Hepatic stellate cell (primary cell): ENCODE measurements around the gene SERPINA5.
"Not testable (repeated sequence)": the region's sequence is repeated elsewhere in the genome, so short reads cannot be mapped to it uniquely, and the experiment has no call there.

ENCODE experiments used
- DNase-seq: peaks from one replicate; pipeline ENCODE4 v3.0.0; 2011; ENCODE audit warnings: low spot score

SERPINA5 gene

DNA sequence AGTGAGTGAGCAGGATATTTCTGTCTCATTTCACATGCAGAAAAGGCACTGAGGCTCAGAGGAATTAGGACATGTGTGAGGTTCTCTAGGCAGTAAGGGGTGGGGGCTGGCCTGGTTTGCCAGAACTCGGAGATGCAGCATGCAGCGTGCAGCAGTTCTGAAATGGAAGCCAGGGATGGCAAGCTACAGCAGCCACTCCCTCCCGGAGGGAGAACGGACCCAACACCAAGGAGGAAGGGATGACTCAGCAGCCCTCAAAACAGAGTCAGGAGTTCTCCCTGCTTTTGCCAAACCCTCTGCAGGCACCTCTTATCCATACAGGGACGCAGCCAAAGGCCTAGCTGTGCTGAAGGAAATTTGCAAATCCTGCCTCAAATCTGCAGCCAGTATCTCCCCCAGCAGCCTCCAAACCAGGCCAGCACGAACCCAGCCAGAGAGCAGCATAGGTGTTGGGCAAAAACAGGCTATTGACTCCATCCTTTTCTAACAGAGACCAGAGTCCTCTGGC, 20.7 kb downstream of the SERPINA5 start:
- DNase-seq = peak; percentile 80

DNA sequence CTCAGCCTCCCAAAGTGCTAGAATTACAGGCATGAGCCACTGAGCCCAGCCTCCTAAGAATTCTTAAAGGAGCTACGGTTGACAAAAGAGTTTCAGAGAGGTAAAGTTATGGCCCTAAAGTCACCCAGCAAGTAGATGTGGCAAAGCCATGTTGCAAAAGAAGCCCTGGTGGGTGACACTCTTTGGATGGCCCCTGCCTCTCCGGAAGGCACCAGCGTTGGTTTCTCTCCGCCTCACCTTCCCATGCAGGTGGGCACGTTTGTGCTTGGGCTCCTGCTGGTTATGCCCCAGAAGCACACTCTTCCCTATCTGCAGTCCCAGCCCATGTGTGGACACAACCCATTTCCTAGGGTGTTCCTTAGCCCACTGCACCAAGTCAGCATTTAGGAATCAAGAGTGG, 21.5 kb downstream of the SERPINA5 start:
- no peak for DNase-seq

DNA sequence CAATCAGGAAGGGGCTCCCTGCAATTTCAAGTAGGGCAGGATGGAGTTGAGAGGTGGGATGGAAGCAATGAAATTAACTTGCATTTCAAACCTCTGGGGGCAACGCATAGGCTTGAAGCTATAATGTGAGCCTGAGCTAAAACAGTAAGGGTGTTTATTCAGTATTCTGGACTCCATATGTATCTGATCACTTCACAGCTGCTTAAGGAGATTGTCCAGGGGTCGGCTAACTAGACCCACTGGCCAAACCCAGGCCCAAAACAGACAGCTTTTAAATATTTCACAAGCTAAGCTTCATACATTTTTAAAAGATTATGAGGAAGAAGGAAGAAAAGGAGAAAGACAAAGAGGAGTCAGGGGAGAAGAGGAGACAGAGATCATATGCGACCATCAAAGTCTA, 24.1 kb downstream of the SERPINA5 start:
- DNase-seq = no peak

DNA sequence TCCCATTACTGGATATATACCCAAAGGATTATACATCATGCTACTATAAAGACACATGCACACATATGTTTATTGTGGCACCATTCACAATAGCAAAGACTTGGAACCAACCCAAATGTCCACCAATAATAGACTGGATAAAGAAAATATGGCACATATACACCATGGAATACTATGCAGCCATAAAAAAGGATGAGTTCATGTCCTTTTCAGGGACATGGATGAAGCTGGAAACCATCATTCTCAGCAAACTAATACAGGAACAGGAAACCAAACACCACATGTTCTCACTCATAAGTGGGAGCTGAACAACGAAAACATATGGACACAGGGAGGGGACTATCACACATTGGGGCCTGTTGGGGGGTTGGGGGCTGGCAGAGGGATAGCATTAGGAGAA, 27.7 kb downstream of the SERPINA5 start:
- not testable (repeated sequence) for DNase-seq

DNA sequence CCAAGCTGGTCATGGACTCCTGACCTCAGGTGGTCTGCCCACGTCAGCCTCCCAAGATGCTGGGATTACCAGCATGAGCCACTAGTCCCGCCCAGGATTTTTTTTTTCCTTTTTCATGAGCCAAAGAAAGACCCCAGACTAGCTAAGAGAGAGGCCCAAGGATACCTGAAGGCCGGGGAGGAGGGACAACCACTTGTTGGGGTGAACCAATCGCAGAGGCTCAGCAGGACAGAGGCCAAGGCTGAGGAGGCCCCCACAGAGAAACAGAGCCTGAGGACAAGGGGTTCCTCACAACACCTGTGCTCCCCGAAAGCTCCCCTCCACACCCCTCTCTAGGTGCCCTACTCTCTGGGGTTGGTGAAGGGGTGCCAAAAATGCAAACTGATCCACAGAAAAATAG, 30.0 kb downstream of the SERPINA5 start:
- no peak for DNase-seq

DNA sequence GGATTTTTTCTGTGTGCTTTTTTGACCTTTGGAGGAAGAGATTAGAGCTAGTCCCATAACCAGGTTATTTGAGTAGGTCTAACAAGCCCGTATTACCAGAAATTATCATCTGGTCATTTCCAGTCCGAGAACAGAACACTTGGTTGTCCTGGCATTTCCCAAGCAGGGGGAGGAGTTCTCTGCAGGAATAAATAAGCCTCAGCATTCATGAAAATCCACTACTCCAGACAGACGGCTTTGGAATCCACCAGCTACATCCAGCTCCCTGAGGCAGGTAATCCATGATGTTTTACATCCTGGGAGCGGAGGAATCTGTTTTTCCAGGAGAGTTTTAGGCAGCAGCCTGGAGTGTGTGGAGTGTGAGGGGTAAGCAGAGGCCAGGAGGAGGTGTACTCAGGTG, 30.9 kb downstream of the SERPINA5 start, which contains the start of gene SERPINA3:
Gene SERPINA3, plus strand, starts transcription at position 218 of the 400 bp plus-strand sequence. CDS start 2,051 bp downstream, outside the sequence.
- DNase-seq = no peak

DNA sequence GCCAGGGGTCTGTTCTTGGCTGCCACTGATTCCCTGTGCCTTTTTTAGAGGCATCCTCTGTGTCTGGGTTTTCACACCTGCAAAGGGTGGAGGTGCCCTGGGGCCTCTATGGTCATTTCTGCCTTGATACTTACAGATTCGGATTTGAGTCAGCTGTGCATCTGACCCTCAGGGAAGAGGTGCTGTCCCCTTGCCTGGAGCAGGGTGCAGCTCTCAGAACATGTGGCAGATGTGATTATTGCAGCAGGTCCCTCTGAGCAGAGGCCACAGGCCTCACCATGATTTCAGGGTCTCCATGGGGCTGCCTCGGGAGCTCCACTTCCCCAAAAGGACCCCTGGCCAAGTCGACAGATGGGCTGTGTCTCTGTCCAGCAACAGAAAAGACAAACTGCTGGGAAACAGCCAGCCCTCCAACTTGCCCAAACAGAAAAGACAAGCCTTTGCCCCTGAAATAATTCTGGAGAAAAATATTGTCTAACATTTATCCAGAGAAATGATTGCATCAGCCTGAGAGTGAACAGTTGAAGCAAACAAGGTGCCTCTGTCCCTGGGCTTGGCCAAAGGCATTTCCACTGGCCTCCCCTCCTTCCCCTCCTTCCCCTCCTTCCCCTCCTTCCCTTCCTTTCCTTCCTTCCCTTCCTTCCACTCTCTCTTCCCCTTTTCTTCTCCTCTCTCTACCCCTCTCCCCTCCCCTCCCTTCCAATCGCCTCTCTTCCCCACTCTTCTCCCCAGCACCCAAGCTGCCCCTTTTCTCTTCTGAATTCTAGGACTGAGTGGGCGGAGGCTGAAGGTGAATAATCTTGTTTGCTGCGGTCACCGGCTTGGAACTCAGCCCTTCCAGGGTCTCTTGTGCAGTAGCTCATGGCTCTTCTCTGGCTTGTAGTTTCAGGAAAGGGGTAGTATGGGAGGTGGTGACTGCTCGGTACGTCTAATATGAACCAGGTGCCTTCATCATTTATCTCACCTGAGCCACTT, 31.6 kb downstream of the SERPINA5 start:
- no peak for DNase-seq

DNA sequence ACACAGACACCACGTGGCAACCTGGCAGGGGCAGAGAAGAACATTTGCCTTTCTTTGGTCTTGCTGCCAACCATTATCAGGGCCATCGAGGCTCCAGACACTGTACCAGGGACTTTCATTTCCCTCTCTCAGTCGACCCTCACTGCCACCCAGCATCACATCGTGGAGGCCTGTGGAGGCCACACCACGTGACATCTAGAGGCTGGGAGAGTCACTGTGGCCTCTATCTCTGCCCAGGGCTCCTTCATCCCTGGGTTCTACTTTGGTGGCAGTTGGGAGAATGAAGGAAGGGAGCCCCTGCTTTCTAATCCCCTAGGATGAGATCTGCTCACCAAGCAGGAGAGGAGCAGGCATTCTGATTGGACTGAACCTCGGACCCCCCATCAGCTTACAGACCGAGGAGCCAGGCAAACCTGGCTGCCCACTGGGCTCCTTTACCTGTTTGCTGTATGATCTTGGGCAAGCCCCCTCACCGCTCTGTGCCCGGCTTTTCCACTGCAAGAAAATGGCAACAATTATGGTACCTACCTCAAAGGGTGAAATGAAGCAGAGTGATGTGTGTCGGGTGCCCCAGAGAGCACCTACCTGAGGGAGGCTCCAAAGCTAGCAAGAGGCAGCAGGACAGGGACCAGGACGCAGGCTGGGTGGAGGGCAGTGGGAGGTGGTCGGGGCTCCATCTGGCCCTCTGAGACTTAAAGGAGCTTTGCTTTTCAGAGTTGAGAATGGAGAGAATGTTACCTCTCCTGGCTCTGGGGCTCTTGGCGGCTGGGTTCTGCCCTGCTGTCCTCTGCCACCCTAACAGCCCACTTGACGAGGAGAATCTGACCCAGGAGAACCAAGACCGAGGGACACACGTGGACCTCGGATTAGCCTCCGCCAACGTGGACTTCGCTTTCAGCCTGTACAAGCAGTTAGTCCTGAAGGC, 32.8 kb downstream of the SERPINA5 start:
- no peak for DNase-seq

DNA sequence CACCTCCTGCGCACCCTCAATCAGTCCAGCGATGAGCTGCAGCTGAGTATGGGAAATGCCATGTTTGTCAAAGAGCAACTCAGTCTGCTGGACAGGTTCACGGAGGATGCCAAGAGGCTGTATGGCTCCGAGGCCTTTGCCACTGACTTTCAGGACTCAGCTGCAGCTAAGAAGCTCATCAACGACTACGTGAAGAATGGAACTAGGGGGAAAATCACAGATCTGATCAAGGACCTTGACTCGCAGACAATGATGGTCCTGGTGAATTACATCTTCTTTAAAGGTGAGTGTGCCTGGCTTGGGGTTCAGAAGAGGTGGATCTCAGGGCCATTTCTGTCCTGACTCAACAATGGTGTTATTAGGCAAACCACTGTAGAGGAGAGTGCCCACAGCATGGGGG, 33.6 kb downstream of the SERPINA5 start:
- no peak for DNase-seq

DNA sequence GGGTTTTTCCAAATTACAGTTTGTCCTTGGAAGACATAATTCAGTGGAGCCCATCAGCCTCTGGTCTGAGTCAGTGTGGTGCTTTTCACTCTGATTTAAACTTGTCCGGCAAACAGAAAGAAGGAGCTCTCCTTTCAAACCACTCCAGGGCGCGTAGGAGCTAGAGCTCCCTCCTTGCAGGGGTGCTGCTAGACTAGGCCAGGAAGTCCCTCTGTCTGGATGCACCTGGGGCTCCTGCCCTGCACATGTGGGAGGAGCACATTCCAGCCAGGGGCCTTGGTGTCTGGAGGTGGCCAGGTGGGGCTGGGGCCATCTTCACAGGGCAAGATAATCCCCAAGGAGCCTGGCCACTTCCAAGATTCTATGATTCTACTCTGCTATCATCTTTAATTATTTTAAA, 34.0 kb downstream of the SERPINA5 start:
- DNase-seq = no peak

DNA sequence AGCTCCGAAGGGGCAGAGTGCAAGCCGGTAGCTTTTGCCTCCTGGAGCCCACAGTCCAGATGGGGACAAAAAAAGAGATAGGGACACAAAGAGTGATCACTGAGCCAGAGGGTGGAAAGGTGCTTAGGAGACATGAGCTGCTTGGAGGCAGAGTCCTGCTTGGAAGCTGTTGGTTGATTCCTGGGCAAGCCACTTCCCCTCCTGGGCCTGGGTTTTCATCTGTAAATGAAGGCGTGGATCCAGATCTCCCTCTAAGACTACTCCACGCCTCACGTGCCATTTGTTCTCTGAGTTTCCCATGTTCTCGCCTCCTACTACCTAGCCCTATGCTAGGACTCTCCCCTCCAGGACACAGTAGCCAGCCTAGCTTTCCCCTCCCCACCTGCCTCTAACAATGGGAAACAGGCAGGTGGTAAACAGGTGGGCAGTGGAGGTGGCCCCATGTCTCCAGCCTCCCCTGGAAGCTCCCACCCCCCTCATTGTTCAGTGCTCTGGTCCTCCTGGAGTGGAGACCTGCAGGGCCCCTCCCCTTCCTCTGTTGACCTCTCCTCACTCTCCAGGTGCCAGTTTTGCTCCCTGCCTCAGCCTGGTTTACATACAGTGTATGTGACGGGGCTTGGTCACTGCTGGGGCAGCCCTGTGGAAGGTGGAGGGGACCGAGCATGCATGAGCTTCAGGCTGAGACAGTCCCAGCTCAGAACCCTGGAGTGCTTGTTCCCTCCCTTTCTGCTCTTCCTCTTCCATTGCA, 34.8 kb downstream of the SERPINA5 start:
- DNase-seq = no peak

DNA sequence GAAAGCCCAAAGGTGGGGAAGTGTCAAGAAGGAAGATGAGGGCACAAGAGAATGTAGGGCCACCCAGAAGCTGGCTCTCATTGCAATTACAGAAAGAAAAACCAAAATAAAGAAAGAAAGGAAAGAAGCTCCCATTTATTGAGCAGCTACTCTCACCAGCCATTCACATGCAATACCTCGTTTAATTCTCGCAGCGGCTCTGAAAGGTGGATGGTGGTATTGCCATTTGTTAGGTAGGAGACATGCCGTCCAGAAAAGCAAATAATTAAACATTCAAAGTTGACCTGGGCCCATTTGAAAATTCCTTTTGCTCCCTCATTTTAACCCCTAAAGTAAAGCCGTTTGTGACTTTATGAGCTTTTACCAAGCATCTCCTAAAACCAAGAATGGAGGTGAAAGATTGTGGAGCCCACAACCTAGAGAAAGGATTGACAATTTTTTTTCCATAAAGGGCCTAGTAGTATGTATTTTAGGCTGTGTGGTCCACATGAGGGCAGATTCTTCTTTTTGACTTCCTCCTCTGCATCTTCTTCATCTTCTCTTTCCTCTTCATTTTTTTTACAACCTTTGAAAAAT, 36.2 kb downstream of the SERPINA5 start:
- DNase-seq = no peak

DNA sequence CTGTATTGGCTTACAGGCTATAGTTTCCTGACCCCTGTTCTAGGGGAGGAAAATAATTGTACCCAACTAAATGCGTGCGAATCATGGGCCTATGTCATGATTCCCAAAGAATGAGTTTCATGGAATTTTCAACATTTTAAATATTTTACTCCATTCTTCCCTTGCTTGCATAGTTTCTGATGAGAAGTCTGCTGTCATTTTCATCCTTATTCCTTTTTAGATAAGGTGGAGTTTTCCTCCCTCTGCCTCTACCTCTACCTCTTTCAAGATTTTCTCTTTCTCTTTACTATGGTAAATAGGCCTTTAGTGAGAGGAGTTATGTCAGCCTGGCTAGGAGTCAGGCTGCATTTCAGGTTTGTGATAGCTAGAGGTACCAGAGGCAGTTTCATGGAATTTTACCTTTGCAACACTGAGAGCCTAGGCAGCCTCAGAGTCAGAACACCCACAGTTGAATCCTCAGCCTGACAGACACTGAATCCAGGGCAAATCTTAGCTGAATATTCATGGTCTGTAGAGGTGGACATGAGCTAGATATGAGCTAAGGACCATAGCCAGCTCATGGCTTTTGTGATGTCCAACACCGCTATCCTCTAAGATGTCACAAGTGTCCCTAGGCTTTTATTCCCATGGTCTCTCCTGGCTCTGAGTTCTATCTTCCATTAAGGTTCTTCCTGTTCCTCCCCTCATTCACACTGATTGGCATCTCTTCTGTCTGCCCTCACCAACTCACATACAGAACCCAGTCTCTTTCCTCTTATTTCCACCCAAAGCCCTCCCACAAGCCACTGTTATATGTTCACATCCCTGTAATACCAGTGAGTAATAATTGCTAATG, 37.0 kb downstream of the SERPINA5 start:
- DNase-seq = no peak

DNA sequence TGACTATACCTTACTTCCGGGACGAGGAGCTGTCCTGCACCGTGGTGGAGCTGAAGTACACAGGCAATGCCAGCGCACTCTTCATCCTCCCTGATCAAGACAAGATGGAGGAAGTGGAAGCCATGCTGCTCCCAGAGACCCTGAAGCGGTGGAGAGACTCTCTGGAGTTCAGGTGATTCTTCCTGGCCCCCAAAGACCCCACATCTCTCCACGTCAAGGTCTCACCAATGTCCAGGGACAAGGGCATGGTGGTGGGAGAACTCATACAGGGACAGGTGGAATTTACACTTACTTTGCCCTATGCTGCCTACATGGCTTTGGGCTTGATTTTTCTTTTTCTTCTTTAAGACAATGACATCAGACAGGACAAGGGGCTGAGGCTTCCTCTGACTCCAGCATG, 38.1 kb downstream of the SERPINA5 start:
- DNase-seq = no peak

DNA sequence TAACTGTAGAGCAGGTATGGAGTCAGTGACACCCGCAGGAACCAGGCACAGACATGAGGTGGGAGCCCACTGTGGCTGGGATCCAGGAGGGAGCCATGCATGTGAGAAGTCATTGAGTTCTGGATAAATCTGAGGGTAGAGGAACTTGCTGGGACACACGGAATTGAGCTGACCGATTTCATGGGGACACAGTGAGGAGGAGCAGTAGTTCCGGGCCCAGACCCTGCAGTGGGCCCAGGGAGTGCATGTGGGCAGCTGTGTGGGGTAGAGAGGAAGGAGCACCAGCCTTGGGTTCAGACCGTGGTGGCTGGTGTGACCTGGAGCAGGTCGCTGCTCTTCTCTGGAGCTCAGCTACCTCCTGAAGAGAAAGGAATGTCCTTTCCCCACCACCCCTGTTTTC, 39.4 kb downstream of the SERPINA5 start:
- DNase-seq = no peak

DNA sequence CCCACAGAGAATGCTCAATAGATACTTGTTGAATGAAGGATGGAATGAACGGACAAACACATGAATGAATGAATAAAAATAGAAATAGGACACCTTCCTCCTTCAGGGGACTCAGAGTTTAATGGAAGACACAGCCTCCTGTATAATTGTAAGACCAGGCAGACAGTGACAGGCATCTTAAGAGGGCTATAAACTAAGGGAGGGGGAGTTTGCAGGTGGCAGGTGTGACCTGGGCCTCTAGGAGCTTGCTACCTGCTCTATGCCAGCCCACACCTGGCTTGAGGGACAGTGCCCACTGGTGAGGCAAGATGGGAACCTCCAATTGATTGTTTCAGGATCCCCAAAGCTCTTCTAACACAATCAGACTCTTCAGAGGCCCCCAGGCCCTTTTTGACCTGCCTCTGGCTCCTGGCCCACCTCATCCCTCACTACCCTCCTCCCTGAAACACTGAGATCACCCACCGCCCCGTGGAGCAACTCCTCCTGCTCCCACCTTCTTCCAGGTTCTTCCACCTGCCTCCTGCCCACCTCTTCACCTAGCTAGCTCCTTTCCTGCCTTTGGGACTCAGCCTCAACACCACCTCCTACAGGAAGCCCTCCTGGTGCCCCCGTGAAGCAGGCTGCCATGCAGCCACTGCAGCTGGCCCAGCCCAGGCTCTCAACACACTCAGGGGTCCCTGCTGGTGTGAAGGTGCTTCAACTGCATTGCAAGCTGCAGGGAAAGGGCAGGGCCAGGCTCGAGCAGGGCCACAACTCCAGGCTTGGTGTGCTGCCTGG, 40.3 kb downstream of the SERPINA5 start:
- no peak for DNase-seq

DNA sequence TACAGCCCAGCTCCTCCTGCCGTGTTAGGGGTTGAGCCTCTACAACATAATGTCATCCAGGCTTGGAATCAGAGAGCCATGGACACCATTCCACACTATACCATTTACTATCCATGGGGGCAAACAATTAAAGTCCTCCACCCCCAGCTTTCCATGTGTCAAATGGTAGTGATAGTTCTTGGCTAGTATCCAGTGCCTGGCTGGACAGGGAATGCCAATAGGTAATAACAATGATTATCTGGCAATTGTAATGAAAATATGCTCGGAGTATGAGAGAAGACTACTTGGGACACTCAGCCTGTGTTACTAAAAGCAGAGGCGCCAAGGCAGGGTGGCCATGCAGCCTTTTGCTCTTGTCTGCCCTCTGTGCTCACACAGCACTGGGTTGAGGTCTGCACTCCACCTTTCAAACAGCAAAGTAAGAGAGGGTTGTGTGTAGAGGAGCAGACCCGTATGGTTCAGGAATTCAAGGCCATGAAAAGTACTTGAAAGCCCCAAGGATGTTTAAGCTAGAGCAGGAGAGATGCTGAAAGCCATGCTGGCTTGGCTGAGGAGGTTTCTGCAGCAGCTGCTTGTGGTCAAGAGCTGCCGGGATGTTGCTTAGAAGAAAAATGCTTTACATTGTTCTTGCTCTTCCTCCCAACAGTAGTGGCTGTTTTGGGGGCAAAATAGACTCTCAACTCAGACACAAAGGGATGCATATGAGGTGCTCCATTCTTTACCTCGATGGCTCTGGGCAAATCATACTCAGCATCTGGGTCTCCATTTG, 41.6 kb downstream of the SERPINA5 start:
- no peak for DNase-seq

DNA sequence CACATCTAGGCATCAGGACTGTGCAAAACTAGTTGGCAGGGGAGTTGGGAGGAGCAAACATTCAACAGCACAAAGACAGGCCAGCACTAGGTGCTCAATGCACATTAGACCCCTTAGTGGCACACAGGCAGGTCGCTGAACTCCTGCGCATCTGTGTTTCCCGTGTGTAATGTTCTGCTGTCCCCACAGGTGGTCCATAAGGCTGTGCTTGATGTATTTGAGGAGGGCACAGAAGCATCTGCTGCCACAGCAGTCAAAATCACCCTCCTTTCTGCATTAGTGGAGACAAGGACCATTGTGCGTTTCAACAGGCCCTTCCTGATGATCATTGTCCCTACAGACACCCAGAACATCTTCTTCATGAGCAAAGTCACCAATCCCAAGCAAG, 42.2 kb downstream of the SERPINA5 start:
- no peak for DNase-seq
